HG02981 (cell line): ENCODE measurements around the gene ERBB2.
"Not testable (repeated sequence)": the region's sequence is repeated elsewhere in the genome, so short reads cannot be mapped to it uniquely, and the experiment has no call there.

Experiments used
- ATAC-seq: cut with Tn5 transposase; IDR thresholded peaks from one replicate; pipeline ENCODE4 v1.9.1; 2021; ENCODE audit warnings: mild to moderate bottlenecking, moderate library complexity; ENCODE audit not compliant: unreplicated experiment

The ERBB2 gene

DNA sequence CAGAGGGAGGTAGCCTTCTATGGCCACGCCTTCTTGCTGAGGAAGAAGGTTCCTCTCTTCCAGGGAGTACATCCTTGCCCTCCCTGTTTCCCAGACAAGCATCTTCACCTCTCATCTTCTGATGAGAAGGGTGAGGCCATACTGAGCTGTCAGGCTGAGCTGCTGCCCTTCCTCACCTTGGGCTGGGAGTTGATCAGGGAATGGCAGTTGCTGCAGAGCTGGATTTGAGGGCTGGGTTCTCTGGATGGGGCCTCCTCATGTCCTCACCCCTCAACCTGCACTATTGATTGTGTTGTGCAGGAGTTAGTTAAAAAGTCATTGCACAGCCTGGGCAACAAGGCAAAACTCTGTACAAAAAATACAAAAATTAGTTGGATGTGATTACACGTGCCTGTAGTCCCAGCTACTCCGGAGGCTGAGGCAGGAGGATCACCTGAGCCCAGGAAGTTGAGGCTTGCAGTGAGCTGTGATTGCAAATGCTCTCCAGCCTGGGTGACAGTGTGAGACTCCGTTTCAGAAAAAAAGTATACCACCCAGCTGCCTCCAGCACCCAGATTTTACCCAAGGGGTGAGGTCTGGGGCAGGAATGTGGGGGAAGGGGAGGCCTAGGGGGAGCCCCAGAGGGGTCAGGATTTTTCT lies 2.0 kb downstream of the ERBB2 start:
- no peak for ATAC-seq

DNA sequence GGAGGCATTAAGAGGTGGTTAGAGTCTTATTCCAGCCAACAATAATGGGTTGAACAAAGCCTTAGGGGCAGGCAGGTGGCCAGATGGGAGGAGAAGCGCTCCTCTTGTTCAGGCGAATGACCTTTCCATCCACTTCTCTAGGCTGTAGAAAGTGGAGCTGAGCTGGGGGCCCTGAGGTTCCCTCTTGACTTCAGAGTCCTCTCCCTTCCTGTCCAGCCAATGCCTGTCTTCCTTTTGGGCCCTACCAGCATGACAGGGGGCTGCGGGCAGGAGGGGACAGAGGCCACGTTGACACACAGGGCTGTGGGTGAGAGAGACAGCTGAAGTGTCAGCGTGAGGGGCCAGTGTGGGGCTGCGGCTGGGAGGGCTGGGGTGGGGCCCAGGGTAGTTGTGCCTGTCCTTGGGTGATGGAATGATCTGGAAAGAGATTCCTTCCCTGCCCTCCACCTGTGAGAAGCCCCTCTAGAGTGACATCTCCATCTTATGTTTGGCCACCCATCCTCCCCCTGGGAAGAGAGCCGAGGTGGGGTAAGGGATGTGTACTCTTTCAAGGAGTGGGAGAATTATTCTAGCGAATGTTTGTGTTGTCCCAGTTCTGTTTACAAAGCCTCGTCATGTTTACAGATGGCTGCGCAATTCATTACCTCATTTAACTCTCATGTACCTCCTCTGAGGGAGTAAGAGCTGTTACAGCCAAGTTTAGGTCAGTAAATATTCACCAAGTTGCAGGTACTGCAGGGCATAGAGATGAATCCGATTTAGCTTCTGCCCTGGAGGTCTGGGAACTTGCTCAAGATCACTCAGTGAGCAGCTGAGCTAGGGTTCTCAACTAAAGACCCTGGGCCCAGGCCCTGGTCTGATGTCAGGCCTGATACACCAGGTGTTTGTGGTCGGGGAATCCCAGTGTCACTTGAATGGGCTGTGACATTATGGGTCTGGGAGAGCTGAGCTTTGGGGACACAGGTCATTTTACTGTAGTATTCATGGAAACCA lies 3.3 kb downstream of the ERBB2 start:
- ATAC-seq: no peak

DNA sequence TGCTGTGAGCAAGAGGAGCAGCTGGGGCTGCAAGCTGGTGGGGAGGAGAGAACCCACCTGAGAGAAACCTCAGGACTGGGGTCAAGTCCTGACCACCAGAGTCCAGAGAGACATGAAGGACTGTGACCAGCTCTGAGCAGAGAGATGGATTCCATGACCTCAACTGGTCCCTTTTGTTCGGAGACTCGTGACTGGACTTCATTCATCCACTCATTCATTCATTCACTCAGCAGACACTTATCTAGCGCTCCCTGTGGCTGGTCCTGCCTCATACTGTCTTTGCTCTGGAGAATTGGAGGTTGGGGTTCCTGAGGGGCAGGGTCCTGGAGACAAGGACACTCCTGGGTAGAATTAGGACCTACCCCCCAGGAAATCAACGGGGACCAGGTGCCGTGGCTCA lies 4.0 kb downstream of the ERBB2 start:
- no peak for ATAC-seq

DNA sequence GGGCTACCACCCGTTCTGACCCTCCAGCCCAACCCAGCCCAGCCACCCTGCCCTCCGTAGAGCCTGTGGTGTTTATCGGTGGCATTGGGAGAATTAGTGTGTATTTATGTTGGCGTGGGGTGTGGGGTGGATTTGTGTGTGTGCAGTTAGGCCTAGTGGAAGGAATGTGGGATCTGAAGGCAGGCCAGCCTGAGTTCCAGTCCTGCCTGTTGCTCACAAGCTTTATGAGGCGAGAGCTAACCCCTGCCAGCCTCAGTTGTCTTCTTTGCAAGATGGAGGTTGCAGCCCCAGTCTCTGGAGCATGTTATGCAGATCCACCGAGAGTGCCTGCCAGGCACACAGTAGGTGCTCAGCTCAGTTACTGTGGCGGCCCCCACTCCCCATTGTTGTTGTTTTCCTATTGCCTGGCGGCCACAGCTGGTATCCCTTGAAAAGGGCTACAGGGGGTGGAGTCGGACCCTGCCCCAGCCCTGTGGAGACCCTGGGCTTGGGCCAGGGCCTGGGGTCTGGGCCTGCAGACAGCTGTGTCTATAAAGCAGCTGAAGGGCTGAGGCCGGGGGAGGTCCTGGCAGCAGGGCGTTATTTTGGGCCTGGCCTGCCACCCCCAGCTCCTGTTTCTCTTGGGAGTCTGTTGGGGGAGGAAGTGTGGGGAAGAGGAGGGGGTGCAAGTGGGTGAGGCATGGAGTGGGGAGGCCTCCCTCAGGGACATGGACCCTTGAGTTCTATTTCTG lies 5.1 kb downstream of the ERBB2 start:
- ATAC-seq: no peak

DNA sequence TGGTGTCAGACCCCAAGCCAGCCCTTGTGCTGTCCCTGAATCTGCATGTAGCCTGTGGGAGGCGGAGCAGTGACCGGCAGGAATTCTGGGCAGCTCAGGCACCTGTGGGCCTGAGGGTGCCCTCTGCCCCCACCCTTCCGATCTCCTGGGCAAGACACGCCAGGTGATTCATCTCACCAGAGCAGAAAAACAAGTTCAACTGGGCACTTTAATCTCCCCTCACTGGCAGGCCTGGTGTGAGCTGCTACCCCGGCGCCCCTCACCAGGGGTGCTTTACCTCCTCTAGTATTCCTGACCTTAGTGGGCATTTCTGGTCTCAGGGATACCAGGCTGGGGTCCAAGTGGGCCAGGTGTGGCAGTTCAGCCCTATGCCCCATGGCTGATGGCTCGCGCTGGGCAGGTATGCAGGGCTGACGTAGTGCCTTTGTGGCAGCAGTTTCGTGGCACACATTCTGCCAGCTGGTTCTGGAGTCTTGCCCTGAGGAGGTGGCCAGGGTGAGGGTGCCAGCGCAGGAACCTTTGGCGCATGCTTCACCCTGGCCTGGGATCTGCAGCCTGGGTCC lies 6.0 kb downstream of the ERBB2 start:
- no peak for ATAC-seq

DNA sequence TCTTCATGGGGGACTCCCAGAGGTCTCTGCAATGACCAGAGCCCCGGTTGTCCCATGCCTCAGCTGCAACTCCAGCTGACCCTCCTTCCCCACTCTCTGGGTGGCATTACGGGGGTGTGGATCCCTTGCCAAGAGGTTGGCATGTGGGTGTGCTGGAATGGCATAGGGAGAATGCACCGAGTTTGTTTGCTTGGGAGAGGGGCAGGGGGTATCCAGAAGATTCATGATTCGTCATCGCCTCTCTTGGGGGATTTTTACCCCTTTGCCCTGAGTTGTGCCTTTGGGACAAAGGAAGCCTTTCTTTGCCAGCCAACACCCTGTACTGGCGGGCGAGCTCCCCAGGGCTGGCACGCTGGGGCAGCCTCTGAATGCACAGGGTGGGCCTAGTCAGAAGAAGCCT lies 6.5 kb downstream of the ERBB2 start:
- ATAC-seq: no peak

DNA sequence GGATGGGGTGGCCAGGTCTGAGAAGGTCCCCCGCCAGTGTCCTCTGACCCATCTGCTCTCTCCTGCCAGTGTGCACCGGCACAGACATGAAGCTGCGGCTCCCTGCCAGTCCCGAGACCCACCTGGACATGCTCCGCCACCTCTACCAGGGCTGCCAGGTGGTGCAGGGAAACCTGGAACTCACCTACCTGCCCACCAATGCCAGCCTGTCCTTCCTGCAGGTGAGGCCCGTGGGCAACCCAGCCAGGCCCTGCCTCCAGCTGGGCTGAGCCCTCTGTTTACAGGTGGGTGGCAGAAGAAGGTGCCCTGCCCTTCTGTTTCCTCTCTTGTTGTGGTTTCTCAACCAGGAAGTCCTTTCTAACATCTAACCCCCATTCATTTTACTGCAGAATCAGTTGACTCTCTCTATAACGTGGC lies 7.1 kb downstream of the ERBB2 start:
- no peak for ATAC-seq

DNA sequence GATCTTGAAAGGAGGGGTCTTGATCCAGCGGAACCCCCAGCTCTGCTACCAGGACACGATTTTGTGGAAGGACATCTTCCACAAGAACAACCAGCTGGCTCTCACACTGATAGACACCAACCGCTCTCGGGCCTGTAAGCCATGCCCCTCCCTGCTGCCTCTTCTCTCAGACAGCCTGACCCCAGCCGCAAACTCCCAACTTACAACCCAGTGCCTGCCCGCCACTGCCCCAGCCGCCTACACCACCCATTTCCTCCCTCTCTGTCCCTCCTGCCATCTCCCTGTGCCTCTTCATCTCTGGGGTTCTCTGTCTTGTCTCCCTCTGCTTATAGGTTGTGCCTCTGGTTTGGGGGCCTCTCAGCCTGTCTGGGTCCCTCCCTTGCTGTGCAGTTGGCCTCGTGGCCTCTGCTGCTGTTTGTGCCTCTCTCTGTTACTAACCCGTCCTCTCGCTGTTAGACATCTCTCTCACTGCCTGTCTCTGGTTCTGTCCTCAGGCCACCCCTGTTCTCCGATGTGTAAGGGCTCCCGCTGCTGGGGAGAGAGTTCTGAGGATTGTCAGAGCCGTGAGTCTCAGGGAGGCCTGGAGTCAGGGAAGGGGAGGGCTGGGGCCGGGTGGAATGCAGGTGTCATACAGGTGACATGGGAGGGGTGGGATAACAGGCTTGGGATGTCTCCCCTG lies 9.6 kb downstream of the ERBB2 start:
- no peak for ATAC-seq

DNA sequence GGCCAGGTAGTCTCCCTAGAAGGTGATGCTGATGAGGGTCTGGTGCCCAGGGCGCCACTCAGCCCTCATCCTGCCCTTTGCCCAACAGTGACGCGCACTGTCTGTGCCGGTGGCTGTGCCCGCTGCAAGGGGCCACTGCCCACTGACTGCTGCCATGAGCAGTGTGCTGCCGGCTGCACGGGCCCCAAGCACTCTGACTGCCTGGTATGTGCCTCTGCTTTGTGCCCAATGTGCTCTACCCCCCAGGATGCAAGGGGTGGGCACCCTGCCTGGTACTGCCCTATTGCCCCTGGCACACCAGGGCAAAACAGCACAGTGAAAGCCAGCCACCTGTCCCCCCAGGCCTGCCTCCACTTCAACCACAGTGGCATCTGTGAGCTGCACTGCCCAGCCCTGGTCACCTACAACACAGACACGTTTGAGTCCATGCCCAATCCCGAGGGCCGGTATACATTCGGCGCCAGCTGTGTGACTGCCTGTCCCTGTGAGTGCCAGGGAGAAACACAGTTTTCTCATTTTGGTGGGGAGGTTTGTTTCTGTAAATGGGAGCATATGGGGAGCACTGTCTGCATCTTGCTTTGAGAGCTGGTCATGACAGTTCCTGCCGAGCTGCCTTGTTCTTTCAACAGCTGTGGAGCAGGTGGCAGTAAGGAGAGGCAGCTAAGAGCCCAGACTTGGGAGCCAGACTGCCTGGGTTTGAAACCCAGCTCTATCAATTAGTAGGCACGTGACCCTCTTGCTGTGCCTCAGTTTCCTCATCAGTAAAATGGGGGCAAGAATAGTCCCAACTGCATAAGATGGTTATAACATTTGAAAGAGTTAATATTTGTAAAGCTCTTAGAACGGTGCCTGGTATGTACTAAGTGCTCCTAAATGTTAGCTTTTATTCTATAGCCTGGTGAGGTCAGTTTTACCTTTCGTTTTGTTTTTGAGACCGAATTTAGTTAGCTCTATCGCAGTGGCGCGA lies 10.4 kb downstream of the ERBB2 start:
- no peak for ATAC-seq

DNA sequence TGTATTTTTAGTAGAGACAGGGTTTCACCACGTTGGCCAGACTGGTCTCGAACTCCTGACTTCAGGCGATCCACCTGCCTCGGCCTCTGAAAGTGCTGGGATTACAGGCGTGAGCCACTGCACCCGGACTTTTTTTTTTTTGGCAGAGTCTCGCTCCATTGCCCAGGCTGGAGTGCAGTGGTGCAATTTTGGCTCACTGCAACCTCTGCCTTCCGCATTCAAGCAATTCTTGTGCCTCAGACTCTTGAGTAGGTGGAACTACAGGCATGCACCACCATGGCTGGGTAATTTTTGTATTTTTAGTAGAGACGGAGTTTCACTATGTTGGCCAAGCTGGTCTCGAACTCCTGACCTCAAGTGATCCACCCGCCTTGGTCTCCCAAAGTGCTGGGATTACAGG lies 11.2 kb downstream of the ERBB2 start:
- not testable (repeated sequence) for ATAC-seq

DNA sequence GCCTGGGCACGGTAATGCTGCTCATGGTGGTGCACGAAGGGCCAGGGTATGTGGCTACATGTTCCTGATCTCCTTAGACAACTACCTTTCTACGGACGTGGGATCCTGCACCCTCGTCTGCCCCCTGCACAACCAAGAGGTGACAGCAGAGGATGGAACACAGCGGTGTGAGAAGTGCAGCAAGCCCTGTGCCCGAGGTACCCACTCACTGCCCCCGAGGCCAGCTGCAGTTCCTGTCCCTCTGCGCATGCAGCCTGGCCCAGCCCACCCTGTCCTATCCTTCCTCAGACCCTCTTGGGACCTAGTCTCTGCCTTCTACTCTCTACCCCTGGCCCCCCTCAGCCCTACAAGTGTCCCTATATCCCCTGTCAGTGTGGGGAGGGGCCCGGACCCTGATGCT lies 12.0 kb downstream of the ERBB2 start:
- no peak for ATAC-seq

DNA sequence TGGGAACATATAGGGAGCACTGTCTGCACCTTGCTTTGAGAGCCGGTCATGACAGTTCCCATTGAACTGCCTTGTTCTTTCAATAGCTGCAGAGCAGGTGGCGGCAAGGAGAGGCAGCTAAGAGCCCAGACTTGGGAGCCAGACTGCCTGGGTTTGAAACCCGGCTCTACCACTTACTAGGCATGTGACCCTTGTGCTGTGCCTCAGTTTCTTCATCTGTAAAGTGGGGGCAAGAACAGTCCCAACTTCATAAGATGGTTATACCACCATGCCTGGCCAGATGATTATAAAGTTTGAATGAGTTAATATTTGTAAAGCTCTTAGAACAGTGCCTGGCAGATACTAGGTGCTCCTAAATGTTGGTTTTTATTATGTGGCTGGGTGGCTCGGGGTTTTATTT lies 14.4 kb downstream of the ERBB2 start:
- ATAC-seq: no peak

DNA sequence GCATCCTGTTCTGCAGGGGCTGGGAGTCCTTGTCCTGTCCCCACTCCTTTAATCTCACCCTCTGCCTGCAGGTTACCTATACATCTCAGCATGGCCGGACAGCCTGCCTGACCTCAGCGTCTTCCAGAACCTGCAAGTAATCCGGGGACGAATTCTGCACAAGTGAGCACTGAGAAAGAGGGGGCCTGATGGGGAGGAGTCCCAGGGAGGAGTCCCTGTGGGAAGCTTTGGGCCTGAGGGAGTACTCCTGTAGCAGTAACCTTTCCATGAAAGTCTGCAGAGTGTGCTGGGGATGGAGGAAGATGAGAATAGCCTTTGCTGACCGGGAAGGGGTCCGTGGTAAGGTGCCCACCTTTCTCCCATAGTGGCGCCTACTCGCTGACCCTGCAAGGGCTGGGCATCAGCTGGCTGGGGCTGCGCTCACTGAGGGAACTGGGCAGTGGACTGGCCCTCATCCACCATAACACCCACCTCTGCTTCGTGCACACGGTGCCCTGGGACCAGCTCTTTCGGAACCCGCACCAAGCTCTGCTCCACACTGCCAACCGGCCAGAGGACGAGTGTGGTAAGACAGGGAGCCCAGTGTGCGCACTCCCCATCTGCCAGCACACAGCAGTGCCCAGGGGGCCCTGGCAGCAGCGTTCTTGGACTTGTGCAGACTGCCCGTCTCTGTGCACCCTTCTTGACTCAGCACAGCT lies 15.7 kb downstream of the ERBB2 start:
- ATAC-seq: no peak

DNA sequence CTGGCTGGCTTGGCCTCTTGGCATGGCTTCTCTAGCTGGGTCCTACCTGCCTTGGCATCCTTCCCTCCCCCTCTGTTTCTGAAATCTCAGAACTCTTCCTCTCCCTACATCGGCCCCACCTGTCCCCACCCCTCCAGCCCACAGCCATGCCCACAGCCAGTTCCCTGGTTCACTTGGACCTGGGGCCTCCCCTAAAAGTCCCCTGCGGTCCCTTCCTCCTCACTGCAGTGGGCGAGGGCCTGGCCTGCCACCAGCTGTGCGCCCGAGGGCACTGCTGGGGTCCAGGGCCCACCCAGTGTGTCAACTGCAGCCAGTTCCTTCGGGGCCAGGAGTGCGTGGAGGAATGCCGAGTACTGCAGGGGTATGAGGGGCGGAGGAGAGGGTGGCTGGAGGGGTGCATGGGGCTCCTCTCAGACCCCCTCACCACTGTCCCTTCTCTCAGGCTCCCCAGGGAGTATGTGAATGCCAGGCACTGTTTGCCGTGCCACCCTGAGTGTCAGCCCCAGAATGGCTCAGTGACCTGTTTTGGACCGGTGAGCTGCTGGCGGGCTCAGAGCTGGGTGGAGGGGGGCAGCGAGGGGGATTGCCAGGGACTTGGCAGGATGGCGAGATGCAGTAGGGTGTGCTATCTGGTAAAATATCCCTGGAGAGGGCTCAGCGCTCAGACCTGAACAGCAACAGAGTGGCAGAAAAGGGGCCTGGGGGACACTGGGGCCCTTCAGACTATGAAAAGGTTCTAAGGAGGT lies 16.4 kb downstream of the ERBB2 start:
- ATAC-seq: no peak

DNA sequence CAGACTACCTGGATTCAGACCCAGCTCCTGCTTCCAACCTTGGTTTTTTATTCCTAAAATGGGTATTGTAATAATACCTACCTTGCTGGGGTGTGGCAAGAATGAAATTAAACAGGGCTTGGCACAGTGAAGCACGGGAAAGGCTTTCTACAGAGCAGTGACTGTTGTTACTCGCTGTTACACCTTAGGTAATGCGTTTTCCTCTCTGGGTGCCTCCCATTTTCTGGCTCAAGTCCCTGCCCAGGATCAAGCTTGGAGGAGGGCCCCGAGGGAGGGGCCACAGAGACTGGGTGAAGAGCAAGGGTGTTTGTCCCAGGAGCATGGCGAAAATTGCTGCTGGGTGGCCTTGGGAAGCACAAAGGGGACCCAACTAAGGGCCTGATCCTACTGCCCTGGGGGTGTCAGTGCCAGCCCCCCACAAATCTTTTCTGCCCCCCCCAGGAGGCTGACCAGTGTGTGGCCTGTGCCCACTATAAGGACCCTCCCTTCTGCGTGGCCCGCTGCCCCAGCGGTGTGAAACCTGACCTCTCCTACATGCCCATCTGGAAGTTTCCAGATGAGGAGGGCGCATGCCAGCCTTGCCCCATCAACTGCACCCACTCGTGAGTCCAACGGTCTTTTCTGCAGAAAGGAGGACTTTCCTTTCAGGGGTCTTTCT lies 17.1 kb downstream of the ERBB2 start:
- ATAC-seq: no peak

DNA sequence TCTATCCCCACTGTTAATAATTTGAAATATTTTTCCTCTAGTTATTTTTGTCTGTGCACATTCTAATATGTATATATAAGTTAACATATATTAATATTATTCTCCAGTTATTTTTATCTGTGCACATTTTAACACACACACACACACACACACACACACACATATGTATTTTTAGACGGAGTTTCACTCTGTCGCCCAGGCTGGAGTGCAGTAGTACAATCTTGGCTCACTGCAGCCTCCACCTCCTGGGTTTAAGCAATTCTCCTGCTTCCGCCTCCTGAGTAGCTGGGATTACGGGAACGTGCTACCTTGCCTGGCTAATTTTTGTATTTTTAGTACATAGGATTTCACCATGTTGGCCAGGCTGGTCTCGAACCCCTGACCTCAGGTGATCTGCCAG lies 17.8 kb downstream of the ERBB2 start:
- no peak for ATAC-seq

DNA sequence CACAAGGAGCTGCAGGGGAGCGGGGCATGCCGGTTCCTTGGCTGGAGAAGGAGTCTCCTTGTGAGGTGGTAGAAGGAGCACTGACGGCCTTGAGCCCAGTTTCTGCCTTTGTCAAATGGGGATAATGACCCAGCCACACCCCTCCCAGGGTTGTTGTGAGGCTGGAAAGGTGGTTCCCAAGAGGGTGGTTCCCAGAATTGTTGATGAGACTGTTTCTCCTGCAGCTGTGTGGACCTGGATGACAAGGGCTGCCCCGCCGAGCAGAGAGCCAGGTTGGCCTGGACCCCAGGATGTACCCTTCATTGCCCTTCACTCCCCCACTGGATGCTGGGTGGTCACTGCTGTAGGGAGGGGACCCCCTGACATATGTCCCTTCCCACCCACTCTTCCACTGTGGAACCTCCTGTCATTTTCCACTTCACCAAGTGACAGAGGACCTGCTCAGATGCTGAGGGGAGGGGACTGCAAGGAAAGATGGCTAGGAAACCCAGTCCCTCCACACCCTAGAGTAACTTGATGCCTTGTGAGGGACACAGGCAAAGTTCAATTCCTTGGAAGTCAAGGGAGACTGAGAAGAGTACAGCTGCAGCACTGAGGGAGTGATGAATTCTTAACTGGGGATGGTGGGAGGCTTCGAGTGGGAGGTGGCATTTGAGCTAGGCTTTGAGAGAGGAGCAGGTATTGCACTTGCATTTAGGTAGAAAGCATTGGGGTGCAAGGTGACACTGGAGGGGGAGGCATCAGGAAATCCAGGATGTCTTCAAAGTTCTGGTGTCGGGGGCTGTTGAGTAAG lies 19.9 kb downstream of the ERBB2 start:
- no peak for ATAC-seq
